ENCODE results near the gene BMS1.

GRCh38 chr10:42743697-42744096 lies 38.9 kb upstream of the BMS1 start:
- TF ChIP-seq POLR2AphosphoS5 (IDR thresholded peaks at IDR 0.05) (no peak), POLR2A (IDR thresholded peaks at IDR 0.05) (no peak), CTCF (IDR thresholded peaks at IDR 0.05 in 8 of 11, conservative IDR thresholded peaks at IDR 0.05 in 3 of 11) (no peak)
